HG02973 (cell line): ENCODE data around the gene MCMBP.
"Not testable (repeated sequence)": the region's sequence is repeated elsewhere in the genome, so short reads cannot be mapped to it uniquely, and the experiment has no call there.

ENCODE experiments used
- ATAC-seq: cut with Tn5 transposase; IDR thresholded peaks from one replicate; pipeline ENCODE4 v1.9.1; 2021; ENCODE audit warnings: moderate library complexity; ENCODE audit not compliant: unreplicated experiment

Gene MCMBP, protein sequence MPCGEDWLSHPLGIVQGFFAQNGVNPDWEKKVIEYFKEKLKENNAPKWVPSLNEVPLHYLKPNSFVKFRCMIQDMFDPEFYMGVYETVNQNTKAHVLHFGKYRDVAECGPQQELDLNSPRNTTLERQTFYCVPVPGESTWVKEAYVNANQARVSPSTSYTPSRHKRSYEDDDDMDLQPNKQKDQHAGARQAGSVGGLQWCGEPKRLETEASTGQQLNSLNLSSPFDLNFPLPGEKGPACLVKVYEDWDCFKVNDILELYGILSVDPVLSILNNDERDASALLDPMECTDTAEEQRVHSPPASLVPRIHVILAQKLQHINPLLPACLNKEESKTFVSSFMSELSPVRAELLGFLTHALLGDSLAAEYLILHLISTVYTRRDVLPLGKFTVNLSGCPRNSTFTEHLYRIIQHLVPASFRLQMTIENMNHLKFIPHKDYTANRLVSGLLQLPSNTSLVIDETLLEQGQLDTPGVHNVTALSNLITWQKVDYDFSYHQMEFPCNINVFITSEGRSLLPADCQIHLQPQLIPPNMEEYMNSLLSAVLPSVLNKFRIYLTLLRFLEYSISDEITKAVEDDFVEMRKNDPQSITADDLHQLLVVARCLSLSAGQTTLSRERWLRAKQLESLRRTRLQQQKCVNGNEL

GRCh38 chr10:119872610-119872859 lies at the start of gene MCMBP:
TSS of gene MCMBP (minus strand) at chr10:119872843. CDS start at chr10:119872584, 259 bp downstream.
- no peak for ATAC-seq

DNA sequence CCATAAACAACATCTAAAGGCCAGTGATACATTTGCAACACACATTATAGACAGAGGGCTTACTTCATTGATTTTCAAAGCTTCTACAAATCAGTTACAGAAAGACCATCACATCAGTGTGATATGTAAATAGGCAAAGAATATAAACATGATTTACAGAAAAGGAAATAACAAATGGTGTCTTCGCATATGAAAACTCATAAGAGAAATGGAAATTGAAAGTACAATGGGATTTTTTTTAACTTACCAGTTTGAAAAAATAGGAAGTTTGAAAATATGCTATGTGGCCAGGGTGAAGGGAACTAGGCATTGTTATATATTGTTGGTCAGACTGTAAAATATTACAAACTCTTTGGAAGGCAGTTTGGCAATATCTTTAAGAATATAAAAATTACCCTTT lies 47.2 kb upstream of the MCMBP start:
- no peak for ATAC-seq

DNA sequence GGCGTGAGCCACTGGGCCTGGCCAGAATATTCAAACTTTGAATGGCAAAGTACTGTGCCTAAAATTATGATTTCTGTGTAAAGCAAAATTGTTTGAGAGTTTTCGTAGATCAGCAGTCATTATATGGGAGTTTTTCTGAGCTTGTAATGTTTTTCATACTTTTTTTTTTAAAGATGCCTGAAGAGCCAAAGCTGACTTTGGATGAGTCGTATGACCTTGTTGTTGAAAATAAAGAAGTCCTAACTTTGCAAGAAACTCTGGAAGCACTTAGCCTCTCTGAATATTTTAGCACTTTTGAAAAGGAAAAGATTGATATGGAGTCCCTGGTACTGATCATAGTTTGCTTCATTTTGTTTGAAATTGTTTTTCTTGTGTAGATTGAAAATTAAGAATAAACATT lies 46.6 kb upstream of the MCMBP start:
- ATAC-seq: no peak

DNA sequence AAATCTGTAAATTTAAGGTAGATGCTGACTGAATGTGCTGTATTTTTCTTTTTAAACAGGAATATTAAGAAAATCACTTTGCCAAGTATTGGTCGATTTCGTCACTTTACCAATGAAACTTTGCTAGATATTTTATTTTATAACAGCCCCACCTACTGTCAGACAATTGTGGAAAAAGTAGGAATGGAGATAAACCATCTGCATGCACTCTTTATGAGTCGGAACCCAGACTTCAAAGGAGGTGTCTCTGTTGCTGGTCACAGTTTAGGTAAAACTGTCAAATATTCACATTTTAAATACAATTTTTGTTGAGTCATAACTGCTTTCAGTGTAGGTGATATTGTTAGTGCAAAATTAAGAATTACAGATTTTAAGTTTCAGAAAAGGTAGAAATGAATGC lies 45.1 kb upstream of the MCMBP start:
- no peak for ATAC-seq

DNA sequence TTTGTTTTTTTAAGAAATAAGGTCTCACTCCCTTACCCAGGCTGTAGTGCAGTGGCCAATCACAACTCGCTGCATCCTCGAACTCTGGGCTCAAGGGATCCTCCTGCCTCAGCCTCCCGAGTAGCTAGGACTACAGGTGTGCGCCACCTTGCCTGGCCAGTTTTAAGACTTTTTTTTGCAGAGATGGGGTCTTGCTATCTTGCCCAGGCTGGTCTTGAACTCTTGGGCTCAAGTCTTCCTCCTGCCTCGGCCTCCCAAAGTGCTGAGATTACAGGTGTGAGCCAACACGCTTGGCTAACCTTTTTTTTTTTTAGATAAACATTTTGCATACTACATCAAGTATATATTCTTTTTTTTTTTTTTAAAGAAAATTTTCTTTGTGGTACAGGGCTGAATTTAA lies 38.0 kb upstream of the MCMBP start:
- ATAC-seq: no peak

GRCh38 chr10:119908166-119908565 lies 35.5 kb upstream of the MCMBP start:
- ATAC-seq: no peak

DNA sequence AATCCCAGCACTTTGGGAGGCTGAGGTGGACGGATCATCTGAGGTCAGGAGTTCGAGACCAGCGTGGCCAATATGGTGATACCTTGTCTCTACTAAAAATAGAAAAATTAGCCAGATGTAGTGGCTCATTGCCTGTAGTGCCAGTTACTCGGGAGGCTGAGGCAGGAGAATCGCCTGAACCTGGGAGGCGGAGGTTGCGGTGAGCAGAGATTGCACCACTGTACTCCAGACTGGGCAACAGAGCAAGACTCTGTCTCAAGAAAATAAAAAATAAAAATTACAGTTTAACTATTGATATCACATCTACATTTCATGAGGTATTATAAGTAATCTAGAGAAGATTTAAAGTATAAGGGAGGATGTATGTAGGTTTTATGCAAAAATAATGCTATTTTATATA lies 35.1 kb upstream of the MCMBP start:
- not testable (repeated sequence) for ATAC-seq

GRCh38 chr10:119903946-119904666 lies 31.5 kb upstream of the MCMBP start:
- no peak for ATAC-seq

DNA sequence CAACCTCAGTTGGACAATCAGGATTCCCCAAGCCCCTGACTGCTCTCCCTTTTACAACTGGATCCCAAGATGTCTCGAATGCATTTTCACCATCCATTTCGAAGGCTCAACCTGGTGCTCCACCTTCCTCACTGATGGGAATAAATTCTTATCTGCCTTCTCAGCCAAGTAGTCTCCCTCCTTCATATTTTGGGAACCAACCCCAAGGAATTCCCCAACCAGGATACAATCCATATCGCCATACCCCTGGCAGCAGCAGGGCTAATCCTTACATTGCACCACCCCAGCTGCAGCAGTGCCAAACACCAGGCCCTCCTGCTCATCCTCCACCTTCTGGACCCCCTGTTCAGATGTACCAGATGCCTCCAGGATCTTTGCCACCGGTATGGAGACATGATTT lies 25.9 kb upstream of the MCMBP start:
- ATAC-seq: no peak

- ATAC-seq: no peak
Measured at GRCh38 chr10:119896937-119897770, 24.5 kb upstream of the MCMBP start.

DNA sequence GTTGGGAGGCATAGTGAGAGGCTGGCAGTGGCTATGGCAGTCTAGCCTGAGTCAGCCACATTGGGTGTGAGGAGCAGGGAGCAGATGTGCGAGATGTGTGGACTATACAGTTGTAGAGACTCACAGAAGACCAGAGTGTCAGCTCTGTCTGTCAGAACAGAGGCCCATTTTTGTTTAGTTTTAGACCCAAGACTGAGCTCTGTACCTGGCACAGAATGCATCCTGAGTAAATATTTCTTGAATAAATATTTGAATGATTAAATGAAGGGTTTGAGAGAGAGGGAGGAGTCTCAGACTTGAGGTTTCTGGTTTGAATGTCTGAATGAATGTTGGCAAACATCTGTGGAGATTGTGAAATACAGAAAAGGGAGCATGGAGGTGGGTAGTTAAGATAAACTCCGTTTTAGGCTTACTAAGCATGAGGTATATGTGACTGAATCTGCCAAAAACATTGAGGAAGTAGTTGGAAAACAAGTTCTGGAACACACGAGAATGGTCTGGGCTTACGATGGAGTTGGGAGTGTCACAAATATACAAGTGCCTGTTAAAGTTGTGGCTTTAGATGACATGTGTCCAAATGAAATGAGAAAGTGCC lies 23.5 kb upstream of the MCMBP start:
- no peak for ATAC-seq

- no peak for ATAC-seq
Measured at GRCh38 chr10:119893845-119894427, 21.3 kb upstream of the MCMBP start.

DNA sequence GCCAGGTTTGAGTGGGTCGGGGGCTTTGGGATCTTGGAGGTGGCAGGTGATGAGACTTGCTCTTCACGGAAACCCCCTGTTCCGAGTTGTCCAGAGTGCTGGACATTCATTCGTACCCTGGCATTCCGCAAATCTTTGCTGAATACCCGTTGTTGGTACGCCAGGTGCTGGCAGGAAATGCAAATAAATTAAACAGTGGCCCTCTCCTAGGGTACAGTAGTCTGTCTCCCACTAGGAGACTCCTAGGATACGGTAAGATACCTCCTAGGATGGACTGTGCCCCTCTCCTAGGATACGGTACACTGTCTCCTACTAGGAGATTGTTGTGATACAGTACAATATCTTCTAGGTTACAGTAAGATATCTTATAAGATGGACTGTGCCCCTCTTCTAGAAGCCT lies 20.4 kb upstream of the MCMBP start:
- ATAC-seq: no peak

DNA sequence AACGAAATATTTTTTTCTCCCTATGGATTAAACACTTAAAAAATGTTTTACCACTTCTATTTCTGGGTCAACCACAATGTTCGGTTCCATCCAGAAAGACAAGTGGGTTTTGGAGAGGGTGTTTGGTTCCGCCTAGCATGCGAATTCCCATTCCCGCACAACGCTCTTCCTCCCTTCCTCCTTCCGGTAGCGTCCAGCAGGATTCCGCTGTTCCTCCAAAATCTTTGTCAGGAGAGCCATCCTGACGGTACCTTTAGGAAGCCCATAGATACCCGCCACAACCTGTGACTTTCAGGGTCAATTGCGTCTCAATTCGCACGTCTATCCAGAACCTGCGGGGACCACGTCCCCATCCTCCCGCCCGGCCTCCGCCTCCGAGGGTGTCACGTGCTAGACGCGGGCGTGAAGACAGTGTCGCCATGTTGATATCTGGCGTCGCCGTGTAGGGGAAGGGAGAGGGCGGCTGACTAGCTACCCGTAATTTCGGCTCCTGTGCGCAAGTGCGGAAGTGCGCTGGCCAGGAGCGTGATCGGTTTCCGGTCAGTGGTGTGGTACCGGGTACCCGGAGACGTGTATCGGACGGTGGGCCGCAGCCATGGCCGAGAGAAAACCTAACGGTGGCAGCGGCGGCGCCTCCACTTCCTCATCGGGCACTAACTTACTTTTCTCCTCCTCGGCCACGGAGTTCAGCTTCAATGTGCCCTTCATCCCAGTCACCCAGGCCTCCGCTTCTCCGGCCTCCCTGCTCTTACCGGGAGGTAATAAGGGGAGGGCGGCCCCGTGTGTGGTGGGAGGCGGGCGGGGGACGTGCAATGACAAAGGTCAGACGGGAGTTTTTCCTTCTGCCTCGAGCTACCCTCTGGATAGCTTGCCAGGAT lies 19.8 kb upstream of the MCMBP start, which contains the start of gene SEC23IP:
Gene SEC23IP, plus strand, starts transcription at position 543 of the 878 bp plus-strand sequence. Its CDS starts 53 bp downstream, at position 596.
- peak; percentile 99 for ATAC-seq

DNA sequence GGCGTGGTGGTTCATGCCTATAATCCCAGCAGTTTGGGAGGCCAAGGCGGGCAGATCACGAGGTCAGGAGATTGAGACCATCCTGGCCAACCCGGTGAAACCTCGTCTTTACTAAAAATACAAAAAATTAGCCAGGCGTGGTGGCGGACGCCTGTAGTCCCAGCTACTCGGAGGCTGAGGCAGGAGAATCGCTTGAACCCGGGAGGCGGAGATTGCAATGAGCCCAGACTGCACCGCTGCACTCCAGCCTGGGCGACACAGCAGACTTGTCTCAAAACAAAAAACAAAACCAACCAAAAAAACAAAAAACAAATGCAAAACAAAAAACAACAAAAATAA lies 19.2 kb upstream of the MCMBP start:
- ATAC-seq: not testable (repeated sequence)

GRCh38 chr10:119890307-119890706 lies 17.7 kb upstream of the MCMBP start:
- ATAC-seq: not testable (repeated sequence)

DNA sequence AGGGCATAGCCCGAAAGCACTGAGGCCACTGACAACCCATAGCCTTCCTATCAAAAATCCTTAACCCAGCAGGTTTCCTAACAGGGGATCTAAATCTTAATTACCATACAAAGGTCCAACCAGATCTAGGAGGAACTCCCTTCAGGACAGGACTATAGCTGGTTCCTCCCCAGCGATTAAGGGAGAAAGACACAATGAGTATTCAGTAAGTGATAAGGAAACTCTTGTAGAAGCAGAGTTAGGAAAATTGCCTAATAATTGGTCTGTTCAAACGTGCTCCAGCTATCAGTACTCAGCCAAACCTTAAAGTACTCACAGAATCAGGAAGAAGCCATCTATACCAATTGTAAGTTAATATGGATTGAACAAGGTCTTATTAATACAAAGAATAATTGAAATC lies 16.6 kb upstream of the MCMBP start:
- not testable (repeated sequence) for ATAC-seq

GRCh38 chr10:119888715-119889114 lies 16.1 kb upstream of the MCMBP start:
- not testable (repeated sequence) for ATAC-seq

GRCh38 chr10:119886070-119886469 lies 13.4 kb upstream of the MCMBP start:
- not testable (repeated sequence) for ATAC-seq
